ENCODE data around the gene DGKD.
"Not testable (repeated sequence)": the region's sequence is repeated elsewhere in the genome, so short reads cannot be mapped to it uniquely, and the experiment has no call there.

The DGKD gene

DNA sequence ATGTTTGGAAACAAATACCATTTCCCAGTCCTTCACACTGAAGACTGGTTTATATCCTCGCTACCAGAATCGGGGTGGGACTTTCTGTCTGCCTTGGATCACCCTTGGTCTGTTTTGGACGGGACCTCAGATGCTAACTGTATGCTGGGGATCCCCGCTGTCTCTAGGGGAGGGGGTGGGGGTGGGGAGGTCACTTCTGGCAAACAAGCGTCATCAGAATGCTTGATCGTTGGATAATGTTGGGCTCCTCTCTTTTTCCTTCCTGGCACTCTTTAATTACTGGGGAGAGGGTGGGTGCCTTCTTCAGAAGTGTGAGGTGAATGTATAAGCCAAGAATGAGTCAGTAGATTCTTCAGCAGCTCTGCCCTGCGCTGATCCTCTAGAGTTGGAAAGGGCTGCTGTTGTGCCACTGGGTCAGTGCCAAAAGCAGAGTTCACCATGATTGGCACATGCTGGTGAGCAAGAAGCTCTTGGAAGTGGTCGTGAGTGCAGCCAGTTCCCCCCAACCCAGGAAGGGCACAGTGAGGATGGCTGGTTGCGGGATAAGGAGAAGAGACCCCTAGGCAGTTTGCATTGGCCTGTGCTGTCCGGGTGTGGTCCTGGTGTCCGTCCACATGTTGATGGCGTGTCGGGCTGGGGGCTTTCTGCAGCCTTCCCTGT, 32.2 kb downstream of the DGKD start:
- peak; percentile 39 for DNase-seq (ENCODE audit: low spot score)

DNA sequence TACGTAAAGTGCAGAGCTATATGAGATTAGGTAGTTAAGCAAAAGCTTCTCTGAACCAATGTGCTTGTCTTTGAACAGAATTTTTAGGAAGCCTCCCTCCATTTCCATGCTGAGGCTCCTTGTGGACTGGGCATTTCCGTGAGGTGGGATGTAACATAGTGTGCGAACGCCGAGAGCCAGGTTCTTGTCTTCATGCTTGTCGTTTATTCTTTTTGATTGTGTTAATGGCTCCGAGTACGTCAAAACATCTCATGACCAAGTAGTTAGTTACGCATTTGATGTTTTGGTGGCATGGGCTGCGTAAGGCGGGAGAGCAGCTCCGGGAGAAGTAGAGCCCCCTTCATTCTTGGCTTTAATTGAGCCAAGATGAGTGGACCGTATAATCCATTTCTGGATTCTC, 32.9 kb downstream of the DGKD start:
- DNase-seq (ENCODE audit: low spot score) = peak; percentile 18

DNA sequence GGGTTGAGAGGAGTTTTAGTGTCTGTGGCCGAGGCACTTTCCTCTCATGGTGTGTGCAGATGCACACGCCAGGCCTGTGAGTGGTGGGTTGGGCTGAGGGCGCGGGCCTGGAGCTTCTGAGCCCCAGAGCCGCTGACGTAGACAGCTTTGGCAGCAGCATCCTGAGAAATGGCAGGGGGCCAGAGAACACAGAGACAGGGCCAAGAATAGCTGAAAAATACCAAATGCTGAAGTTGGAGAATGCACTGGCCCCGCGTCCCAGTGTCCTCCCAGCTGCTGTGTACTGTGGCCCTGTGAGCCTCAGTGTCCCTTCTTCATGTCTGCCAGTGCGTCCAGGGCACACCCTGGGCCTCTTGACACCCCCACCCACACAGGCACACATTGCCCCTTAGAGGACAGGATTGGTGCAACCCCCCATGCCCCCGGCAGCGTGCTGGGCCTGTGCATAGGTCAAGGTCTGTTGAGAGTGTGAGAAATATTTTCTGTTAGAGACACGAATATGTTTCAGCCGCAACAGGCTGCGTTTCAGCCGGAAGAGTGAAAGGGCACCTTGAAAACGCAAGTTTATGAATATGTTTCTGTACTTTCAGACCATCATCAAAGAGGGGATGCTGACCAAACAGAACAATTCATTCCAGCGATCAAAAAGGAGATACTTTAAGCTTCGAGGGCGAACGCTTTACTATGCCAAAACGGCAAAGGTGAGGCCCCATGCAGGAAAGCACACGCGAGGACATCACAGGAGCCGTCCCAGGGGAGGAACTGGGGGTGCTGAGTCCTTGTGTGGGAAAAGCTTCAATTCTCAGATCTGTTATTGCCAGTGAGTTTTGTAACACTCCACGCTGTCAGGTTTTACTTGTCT, 33.6 kb downstream of the DGKD start:
- peak; percentile 88 for DNase-seq (ENCODE audit: low spot score)

DNA sequence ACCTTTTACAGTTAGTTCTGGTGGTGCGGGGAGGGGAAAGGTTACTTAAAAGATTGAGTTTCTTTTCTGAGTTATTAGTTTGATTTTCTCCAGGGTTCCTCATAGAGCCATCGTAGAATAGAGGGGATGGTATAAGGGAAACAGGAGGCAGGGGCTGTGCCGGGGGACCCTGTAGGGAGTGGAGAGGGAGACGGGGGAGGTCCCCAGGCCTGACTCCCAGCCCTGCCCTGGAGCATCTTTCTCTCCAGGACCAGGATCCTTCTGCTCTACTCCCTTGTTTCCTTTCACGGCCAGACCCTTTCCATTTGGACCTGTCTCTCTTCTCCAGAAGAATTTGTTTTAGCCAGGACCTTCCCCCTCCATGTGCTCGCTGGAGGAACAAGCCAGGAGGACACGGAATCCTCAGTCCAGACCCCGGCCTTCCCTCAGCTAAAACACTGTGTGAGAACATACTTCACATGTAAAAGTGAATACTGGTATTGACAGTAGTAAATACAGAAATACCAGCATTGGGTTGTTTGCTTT, 35.4 kb downstream of the DGKD start:
- no peak for DNase-seq (ENCODE audit: low spot score)

DNA sequence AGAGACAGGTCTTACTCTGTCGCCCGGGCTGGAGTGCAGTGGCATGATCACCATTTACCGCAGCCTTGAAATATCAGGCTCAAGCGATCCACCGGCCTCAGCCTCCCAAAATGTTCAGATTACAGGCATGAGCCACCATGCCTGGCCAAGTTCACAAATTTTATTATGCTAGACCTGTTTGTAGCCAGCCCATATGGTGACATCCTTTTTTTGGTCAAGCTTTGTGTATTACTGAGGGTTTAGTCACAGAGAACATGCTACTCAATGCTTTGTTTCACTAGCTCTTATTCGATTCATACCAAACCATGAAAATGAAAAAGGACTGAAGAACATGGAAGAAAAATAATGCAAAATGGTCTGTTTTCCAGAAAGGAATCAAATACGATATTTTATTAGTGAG, 41.4 kb downstream of the DGKD start:
- DNase-seq (ENCODE audit: low spot score) = no peak

DNA sequence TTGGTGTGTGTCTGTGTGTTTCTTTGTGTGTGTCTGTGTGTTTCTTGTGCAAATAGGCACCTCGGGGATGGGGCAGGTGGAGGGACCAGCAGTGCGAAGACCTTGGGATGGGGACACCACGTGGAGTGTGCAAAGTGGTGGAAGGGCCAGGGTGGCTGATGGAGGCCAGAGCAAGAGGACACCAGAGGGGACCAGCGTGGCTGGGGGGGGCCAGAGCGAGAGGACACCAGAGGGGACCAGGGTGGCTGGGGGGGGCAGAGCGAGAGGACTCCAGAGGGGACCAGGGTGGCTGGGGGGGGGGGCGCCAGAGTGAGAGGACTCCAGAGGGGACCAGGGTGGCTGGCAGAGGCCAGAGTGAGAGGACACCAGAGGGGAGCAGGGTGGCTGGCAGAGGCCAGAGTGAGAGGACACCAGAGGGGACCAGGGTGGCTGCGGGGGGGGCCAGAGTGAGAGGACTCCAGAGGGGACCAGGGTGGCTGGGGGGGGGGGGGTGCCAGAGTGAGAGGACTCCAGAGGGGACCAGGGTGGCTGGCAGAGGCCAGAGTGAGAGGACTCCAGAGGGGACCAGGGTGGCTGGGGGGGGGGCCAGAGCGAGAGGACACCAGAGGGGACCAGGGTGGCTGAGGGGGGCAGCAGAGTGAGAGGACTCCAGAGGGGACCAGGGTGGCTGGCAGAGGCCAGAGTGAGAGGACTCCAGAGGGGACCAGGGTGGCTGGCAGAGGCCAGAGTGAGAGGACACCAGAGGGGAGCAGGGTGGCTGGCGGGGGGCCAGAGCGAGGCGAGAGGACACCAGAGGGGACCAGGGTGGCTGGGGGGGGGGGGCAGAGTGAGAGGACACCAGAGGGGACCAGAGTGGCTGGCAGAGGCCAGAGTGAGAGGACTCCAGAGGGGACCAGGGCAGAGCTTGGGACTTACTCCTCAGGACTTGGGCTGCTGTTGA, 42.7 kb downstream of the DGKD start:
- DNase-seq (ENCODE audit: low spot score) = not testable (repeated sequence)

DNA sequence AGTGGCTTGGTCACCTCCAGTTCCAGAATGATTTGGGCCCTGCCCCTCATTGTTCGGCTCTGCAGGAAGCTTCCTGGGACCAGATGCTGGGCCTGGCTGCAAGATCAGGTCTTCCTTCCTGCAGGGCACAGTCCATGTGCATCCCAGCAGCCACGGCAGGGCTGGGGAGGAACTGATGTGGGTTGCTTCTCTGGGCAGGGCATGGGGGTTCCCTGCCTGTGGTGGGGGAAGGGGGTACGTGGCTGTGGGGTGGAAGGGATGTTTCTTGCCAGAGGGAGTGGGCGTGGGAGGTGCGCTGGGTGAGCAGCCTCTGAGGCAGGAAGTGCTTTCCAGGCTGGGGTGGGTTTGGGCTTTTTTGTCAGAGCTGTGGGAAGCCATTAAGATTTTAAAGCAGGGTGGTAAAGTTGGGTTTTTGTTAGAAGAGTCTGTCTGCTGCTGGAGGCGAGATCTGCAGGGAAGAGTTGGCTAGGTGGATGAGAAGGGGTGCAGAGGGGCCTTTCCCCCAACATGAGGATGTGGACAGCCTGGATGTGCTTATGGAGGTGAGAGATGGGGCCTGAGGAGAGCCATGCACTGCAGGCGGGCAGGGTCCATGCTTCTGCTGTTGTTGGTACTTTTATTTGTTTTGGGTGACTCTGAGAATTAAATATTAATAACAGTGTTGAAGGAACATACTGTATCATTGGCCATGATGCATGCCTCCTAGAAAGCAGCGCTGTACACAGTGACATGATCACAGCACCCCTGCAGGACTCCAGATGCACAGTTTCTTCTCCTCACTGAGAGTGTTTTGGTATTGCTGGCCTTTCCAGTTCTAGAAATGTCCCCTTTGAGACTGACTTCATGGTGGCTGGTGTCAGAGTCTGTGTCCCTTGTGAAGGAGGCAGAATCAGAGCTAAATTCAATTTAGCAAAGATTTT, 45.3 kb downstream of the DGKD start:
- DNase-seq (ENCODE audit: low spot score) = no peak

DNA sequence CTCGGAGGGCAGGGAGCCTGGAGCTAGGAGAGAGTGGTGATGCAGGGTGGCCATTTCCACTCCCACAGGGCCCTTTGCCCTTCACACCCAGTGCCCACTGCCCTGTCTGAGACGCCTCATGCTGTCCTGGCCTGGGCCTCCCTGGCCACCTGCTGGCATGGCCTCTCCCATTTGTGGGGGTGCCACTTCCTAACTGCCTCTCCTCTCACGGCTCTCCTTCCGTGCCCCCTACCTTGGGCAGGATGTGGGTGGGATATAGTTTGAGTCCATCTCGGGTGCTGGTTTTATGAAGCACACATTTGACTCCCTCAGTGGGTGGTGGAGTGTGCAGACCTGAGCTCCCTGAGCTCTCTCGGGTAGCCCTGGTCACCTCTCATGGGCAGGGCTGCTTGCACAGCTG, 46.0 kb downstream of the DGKD start:
- DNase-seq (ENCODE audit: low spot score) = no peak

DNA sequence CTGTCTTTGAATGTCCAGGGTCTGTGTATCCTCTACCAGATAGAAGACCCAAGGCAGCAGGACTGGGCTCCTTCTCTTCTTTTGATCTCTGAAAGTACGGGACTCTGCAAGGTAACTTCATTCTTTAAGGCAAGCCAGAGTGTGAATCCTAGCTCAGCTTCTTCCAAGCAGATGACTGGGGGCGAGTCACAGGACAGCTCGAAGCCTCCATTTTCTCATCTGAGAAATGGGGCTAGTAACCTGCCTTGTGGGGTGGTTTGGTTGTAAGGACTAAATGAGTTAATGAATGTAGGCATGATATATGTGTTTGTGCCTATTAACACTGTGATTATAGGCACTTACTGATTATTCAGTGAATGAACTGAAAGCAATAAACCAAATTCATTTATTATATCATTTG, 46.7 kb downstream of the DGKD start:
- no peak for DNase-seq (ENCODE audit: low spot score)

DNA sequence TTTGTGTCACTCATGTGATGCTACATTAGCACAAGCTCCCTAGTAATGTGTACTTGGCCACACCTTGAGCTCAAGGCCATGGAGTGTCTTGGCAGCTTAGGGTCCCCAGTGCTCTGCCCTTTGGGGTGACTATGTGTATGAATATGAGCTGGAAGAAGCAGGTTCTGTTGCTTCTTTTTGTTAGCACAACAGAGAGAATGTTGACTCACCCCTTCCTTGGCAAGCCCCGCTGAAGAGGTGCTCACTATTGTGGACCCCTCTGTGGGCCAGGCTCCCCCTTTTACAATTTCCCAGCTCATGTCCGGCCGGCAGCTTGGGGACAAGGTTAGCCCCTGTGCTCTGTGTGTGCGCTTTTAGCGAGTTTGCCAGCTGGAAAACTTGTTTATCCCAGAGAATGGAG, 48.1 kb downstream of the DGKD start:
- DNase-seq (ENCODE audit: low spot score) = no peak

DNA sequence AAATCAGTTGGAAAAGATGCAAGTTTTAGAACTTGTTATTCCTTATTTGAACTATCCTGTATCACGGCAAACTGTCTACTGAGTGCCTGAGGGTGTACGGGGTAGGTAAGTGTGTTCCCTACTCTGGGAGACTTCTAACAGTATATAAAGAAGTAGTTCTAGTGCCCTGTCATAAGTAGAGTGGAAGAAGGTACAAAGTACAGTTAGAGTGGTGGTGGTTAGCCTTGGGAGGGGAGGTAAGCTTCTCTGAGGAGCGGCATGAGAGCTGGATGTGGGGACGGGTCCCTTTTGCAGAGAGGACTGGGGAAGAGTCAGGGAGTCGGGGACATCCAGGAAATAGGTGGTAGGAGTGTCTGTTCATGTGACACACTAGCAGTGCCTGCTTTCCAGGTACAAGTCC, 48.5 kb downstream of the DGKD start:
- no peak for DNase-seq (ENCODE audit: low spot score)

DNA sequence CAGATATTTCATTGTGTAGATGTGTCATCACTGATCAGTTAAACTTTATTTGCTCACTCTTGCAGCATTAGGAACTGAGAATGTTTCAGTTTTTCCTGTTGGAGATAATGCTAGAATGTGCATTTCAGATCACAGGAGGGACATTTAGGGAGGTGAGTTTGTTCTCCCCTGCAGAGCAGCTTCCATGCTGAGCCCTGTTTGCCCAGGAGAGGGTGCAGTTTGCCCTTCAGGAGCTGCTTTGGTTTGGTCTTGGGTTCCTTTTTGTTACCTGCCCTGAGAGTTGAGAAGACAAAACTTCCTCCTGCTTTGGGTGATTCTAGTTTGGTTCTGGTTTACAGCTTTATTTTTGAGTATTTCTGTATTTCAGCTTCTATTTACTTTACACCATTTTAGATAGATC, 49.9 kb downstream of the DGKD start:
- peak; percentile 57 for DNase-seq (ENCODE audit: low spot score)

DNA sequence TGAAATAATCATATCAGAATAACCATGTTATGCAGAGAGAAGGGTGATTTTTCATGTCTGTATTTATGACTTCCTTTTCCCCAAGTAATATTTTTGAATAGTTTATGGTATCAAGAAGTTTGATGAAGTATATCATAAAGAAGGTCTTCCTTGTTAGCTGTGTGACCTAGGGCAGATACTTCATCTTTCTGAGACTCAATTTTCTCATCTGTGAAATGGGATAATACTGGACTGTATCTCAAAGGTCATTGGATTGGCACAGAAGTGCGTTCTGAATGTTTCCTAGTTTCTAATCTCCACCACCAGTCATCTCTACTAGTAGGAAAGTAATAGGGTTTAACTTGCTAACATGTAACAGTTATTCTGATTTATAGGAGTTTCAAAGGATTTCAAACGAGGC, 52.6 kb downstream of the DGKD start:
- no peak for DNase-seq (ENCODE audit: low spot score)

DNA sequence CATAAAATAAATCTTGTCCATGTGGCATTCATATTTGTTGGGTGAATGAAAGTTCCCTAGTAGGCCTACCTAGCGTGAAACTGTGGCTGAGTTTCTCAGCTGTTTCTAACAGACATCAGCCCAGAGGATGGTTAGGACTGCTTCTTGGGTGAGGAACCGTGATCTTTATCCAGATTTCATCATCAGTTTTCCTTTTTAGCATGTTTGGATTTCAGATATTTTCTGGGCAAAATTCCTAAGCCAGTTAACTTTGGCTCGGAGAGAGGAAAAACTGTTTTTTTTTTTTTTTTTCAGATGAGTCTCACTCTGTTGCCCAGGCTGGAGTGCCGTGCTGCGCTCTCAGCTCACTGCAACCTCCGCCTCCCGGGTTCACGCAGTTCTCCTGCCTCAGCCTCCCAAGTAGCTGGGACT, 53.5 kb downstream of the DGKD start:
- DNase-seq (ENCODE audit: low spot score) = peak; percentile 35

DNA sequence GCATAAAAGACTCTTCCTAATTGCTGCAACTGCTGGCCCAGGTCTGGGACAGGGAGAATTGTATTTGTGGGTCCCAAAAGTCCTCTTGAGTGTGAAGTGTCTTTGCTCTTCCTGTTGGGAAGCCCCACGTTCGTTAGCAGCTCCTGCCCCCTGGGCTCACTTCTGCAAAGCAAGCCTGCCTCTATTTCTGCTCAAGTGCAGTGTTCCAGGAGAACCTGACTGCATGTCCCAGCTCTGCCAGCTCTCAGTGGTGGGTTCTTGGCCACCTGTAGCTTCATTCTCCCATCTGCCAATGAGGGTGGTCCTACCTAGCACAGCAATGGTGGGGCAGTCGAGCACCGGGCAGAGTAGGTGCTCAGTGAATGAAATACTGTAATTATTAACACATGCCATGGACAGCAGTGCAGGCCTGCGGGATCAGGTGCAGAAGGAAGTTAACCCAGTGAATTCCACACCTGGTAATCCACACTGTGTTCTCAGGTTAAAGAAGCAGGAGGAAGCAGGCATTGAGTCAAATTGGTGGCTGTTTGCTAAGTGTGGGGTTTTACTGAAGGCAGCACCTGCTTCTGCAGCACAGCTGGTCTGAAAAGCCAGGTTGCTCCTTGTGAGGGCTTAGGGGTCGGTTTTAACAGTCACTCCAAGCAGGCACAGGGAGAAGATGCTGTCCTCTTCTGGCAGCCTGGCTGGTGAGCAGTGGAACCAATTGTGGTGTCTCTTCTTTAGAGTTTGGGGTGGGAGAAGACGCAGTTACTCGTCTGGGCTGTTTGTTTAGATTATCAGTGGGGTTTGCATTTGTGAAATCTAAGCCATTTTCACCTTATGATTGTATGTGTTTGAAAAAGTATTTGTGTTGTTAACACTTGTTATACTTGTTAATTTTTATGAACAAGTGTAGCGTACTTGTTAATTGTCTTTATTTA, 54.3 kb downstream of the DGKD start:
- no peak for DNase-seq (ENCODE audit: low spot score)

DNA sequence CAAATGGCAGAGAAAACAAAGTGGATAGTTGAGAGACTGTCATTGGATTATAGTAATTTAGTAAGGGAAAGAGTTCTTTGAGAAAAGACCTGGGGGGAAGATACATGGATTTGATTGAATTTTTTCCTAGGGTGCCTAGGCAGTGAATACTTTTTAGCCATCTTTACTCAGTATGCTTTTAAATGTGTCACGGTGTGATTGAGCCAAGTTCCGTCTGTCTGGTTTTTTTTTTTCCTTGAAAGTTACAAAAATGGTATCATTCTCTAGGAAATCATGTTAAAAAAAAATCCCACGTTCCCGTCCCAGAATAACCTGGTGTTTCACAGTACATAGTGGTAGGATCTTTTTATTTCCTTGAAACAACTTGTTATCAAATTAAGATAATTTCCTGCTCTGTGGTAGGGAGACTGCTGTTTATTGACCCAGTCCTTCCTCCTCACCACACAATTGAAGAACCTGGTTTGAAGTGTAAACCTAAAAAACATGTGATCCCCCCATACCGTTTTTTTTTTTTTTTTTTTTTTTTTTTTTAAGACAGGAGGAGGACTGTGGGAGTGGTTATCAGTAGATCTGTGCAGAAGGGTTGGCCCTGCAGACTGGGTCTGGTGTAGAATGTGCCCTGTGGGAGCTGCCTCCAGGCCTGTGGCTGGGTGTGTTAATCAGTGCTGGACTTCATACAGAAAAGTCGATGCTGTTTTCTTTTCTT, 55.1 kb downstream of the DGKD start:
- no peak for DNase-seq (ENCODE audit: low spot score)

DNA sequence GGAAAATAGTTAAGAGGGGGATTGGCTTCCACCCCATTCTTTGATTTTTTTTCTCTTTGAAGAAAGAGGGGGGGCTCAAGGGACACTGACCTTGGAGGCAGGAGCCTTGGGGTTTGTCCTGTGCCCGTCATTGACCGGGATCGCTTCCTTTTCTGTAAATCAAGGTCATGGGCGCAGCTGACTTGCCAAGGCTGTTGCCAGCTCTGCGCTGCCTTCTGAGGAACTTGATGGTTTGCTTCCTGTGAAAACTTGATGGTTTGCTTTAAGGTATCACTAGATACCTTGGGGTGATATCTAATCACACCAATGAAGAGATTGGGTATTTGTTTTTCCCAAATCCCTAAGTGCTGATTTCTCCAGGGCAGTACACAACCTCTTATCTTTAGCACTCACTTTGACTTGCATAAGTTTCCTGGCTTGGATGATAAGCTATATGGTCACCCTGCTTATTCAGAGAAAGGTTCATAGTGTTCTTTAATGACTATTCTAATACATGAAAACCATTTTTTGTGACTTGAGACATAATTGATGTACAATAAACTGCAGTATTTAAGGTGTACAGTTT, 56.0 kb downstream of the DGKD start:
- no peak for DNase-seq (ENCODE audit: low spot score)

DNA sequence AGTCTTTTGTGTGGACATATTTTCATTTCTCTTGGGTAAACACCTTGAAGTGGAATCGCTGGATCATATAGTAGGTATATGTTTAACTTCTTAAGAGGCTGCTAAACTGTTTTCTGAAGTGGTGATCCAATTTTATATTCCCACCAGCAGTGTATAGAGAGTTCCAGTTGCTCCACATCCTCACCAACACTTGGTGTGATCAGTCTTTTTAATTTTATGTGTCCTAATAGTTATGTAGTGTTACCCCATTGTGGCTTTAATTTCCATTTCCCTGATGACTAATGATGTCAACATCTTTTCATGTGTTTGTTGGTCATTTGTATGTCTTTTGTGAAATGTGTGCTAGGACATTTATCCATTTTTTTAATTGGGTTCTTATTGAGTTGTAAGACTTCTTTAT, 56.9 kb downstream of the DGKD start:
- no peak for DNase-seq (ENCODE audit: low spot score)

DNA sequence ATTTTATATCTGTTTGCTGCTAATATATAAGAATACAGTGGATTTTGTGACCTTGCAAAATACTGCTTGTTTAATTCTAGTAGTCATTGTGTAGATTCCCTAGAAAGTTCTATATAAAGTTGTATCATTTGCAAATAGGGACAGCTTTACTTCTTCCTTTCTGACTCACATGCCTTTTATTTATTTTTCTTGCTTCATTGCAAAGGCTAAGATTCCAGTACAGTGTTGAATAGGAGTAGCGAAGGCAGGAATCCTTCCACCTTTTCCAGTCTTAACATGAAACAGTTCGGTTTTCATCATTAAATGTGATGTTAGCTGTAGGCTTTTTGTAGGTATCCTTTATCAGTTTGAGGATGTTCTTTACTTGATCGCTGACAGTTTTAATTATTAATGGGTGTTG, 58.1 kb downstream of the DGKD start:
- DNase-seq (ENCODE audit: low spot score) = no peak
